ENCODE results near the gene DIP2C.

DNA sequence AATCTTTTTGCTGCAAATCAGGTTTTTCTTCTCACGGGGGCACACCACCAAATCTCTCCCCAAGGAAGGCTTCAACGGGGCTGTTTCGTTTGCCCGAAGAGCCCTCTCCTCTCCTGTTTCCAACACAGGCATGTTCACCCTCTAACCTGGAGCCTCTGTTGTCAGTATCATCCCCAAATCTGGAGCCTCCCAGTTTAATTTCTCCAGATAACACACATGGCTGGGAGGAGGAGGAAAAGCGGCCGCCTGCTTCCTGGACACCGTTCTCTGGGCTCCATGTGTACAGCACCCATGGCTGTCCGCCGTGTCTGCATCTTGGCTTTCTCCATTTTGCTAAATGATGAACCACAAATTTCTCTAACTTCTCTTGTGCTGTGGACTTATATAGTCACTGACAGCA lies 214.5 kb downstream of the DIP2C start:
- TF ChIP-seq POLR2AphosphoS5 (IDR thresholded peaks at IDR 0.05; ENCODE audit: low read depth, low read length) (no peak), POLR2A (IDR thresholded peaks at IDR 0.05; ENCODE audit: low read depth, low read length) (no peak)

Data from GM12892 (cell line).